GM12865 (cell line): Measurements from ENCODE around the gene BMPR2.
"Not testable (repeated sequence)": the region's sequence is repeated elsewhere in the genome, so short reads cannot be mapped to it uniquely, and the experiment has no call there.

ENCODE experiments used
- DNase-seq: peaks from one replicate; pipeline ENCODE4 v3.0.0; 2010; ENCODE audit warnings: low read depth
- H3K4me3 ChIP-seq: 2 replicates; pipeline ENCODE4 v1.5.1; 2011; ENCODE audit warnings: mild to moderate bottlenecking, low read depth, low read length, control low read depth
- CTCF ChIP-seq: IDR thresholded peaks from 2 replicates; pipeline ENCODE4 v1.5.1; 2011; ENCODE audit warnings: low read length, control low read depth, low read depth, inconsistent platforms; ENCODE audit not compliant: insufficient read depth; ENCODE audit errors: missing control alignments

BMPR2 gene

GRCh38 chr2:202344178-202344577, 31.9 kb upstream of the BMPR2 start:
- no peak overlapping the region for H3K4me3 ChIP-seq
- TF ChIP-seq CTCF, result no peak
- no peak for DNase-seq

GRCh38 chr2:202346180-202346579, 29.9 kb upstream of the BMPR2 start:
- DNase-seq, result no peak
- H3K4me3 ChIP-seq, result no peak overlapping the region
- TF ChIP-seq CTCF, result no peak

GRCh38 chr2:202353430-202353829, 22.7 kb upstream of the BMPR2 start:
- no peak for TF ChIP-seq CTCF
- DNase-seq, result no peak
- no peak overlapping the region for H3K4me3 ChIP-seq

GRCh38 chr2:202355993-202356505, 20.1 kb upstream of the BMPR2 start:
- TF ChIP-seq CTCF, result no peak
- no peak overlapping the region for H3K4me3 ChIP-seq
- no peak for DNase-seq

- H3K4me3 ChIP-seq, DNase-seq: not testable (repeated sequence)
These were observed 17.2 kb upstream of the BMPR2 start for GRCh38 chr2:202358924-202359323.

- TF ChIP-seq CTCF, result no peak
- no peak overlapping the region for H3K4me3 ChIP-seq
- DNase-seq, result no peak
These were observed 15.5 kb upstream of the BMPR2 start for GRCh38 chr2:202360646-202361045.

GRCh38 chr2:202361108-202361507, 15.0 kb upstream of the BMPR2 start:
- no peak for DNase-seq
- no peak for TF ChIP-seq CTCF
- H3K4me3 ChIP-seq, result no peak overlapping the region
